Gastrocnemius medialis (tissue), 4 donors: Measurements from ENCODE around the gene ADGRD1. TPM values are rescaled to one million over a fixed set of nuclear protein-coding genes. Genes with fewer than 3 reads are reported as not detected.

Experiments
- ATAC-seq, 2 donors: fragments of 150-250 bp; one replicate each; pipeline ENCODE4 v1.9.1; 2016
- DNase-seq, 2 donors: peaks; one replicate each; pipeline ENCODE4 v3.0.0-alpha.2; 2019
- H3K27ac ChIP-seq, 4 donors: fragments of 200-600 bp; sonication (generic); 1 replicate in 1 of 4; 2 replicates in 3 of 4; pipeline ENCODE4 v1.5.1; 2016 to 2018; ENCODE audit warnings: mild to moderate bottlenecking in 2 of 4, moderate library complexity in 1 of 4
- H3K27me3 ChIP-seq, 3 donors: fragments of 200-600 bp; sonication (generic) in 2 of 3; 1 replicate in 1 of 3; 2 replicates in 2 of 3; pipeline versions ENCODE4 v1.5.1 to v1.6.0; 2016 to 2019; ENCODE audit warnings: mild to moderate bottlenecking in 1 of 3, moderate library complexity in 1 of 3
- H3K36me3 ChIP-seq, 2 donors: fragments of 200-600 bp; sonication (generic) in 1 of 2; one replicate each; pipeline ENCODE4 v1.5.1; 2017 to 2018
- H3K4me1 ChIP-seq, 2 donors: fragments of 200-600 bp; sonication (generic) in 1 of 2; one replicate each; pipeline ENCODE4 v1.5.1; 2016 to 2017; ENCODE audit warnings: mild to moderate bottlenecking in 2 of 2
- H3K4me3 ChIP-seq, 4 donors: fragments of 200-600 bp; sonication (generic) in 3 of 4; 1 replicate in 1 of 4; 2 replicates in 3 of 4; pipeline ENCODE4 v1.5.1; 2016 to 2019; ENCODE audit warnings: mild to moderate bottlenecking in 2 of 4
- H3K9me3 ChIP-seq, 3 donors: fragments of 200-600 bp; sonication (generic) in 2 of 3; 1 replicate in 1 of 3; 2 replicates in 2 of 3; pipeline ENCODE4 v1.5.1; 2016 to 2019
- CTCF ChIP-seq, 5 experiments: fragments of 450-650 bp in 3 of 5; fragments of 200-600 bp in 2 of 5; sonication (generic) in 2 of 5; IDR thresholded peaks in 4 of 5; conservative IDR thresholded peaks in 1 of 5; 1 replicate in 4 of 5; 2 replicates in 1 of 5; pipeline ENCODE4 v1.5.1; 2016 to 2019; ENCODE audit warnings: antibody characterized with exemption in 5 of 5, mild to moderate bottlenecking in 3 of 5, moderate library complexity in 3 of 5
- POLR2A ChIP-seq, 2 donors: fragments of 450-650 bp; IDR thresholded peaks; one replicate each; pipeline ENCODE4 v1.6.1; 2017; ENCODE audit warnings: antibody characterized with exemption in 2 of 2, mild to moderate bottlenecking in 2 of 2, moderate library complexity in 2 of 2
- in situ Hi-C, 4 donors: fragments of 200-750 bp; cut with MboI; loops; one replicate each; pipeline versions ENCODE4 v1.15.0 to v1.8.0; 2017; ENCODE audit warnings: low sequenced_read_pairs in 4 of 4
- intact Hi-C: fragments of 100-400 bp; cut with DNase I; formaldehyde crosslinking; loops from one replicate; pipeline ENCODE4 v1.15.1; 2023; ENCODE audit warnings: low total_unique reads
- total RNA-seq, 4 donors: library from RNA; depleted of rRNA; stranded (reverse); fragments of >200 nt; gene quantifications; one replicate each; pipeline versions ENCODE4 v1.1.0 to v1.2.3, GENCODE V29; 2016

Gene ADGRD1
- total RNA-seq, 4 donors from 2014 or later: 5.3 to 9.6 (median 8.2) TPM

DNA sequence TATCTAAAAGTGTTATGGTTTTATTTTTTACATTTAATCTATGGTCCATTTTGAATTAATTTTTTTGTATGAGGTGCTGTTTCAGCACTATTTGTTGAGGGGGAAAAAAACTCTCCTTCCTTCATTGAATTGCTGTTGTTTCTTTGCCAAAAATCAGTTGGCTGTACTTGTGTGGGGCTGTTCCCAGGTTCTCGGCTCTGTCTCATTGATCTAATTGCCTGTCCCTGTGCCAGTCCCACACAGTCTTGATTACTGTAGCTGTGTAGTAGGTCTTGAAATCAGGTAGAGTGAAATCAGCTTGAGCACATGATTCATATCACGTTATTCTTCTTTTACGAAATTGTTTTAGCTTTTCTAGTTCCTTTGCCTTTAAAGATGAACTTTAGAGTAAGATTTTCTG lies 109.7 kb downstream of the ADGRD1 start:
- no peaks in the 10 kb centered on the region for H3K36me3 ChIP-seq
- no peak overlapping the region for H3K27ac ChIP-seq
- no peaks in the 10 kb centered on the region for H3K4me1 ChIP-seq
- in situ Hi-C loops (no loop called here), intact Hi-C loops (no loop called here)
- DNase-seq (no peak), ATAC-seq (no peak)
- TF ChIP-seq POLR2A (IDR thresholded peaks at IDR 0.05) (no peak), CTCF (IDR thresholded peaks at IDR 0.05 in 4 of 5, conservative IDR thresholded peaks at IDR 0.05 in 1 of 5) (no peak)
- no peaks in the 10 kb centered on the region for H3K27me3 ChIP-seq
- no peak overlapping the region for H3K4me3 ChIP-seq
- no peaks in the 10 kb centered on the region for H3K9me3 ChIP-seq

GRCh38 chr12:131063960-131064359 lies 110.3 kb downstream of the ADGRD1 start:
- Histone ChIP-seq H3K4me1 (no peaks in the 10 kb centered on the region), H3K9me3 (no peaks in the 10 kb centered on the region), H3K27me3 (no peaks in the 10 kb centered on the region), H3K36me3 (no peaks in the 10 kb centered on the region), H3K27ac (no peak overlapping the region), H3K4me3 (no peak overlapping the region)
- ATAC-seq (no peak), DNase-seq (no peak)
- no peak for TF ChIP-seq CTCF (IDR thresholded peaks at IDR 0.05 in 4 of 5, conservative IDR thresholded peaks at IDR 0.05 in 1 of 5)
- TF ChIP-seq POLR2A (IDR thresholded peaks at IDR 0.05): no peak
- in situ Hi-C loops (no loop called here), intact Hi-C loops (no loop called here)

- DNase-seq: no peak
- Histone ChIP-seq H3K36me3 (no peaks in the 10 kb centered on the region), H3K27me3 (no peaks in the 10 kb centered on the region), H3K4me1 (no peaks in the 10 kb centered on the region), H3K9me3 (no peaks in the 10 kb centered on the region), H3K27ac (no peak overlapping the region), H3K4me3 (no peak overlapping the region)
- intact Hi-C loops: no loop called here
- in situ Hi-C loops: no loop called here
- TF ChIP-seq POLR2A (IDR thresholded peaks at IDR 0.05) (no peak), CTCF (IDR thresholded peaks at IDR 0.05 in 4 of 5, conservative IDR thresholded peaks at IDR 0.05 in 1 of 5) (no peak)
- no peak for ATAC-seq
Measured at GRCh38 chr12:131065279-131065678, 111.6 kb downstream of the ADGRD1 start.

GRCh38 chr12:131065801-131066200 lies 112.1 kb downstream of the ADGRD1 start:
- H3K4me1 ChIP-seq: no peaks in the 10 kb centered on the region
- ATAC-seq (no peak), DNase-seq (no peak)
- no peaks in the 10 kb centered on the region for H3K9me3 ChIP-seq
- in situ Hi-C loops: no loop called here
- TF ChIP-seq POLR2A (IDR thresholded peaks at IDR 0.05): no peak
- TF ChIP-seq CTCF (IDR thresholded peaks at IDR 0.05 in 4 of 5, conservative IDR thresholded peaks at IDR 0.05 in 1 of 5): no peak
- no peaks in the 10 kb centered on the region for H3K36me3 ChIP-seq
- H3K27ac ChIP-seq: no peak overlapping the region
- H3K27me3 ChIP-seq: no peaks in the 10 kb centered on the region
- H3K4me3 ChIP-seq: no peak overlapping the region
- intact Hi-C loops: no loop called here

DNA sequence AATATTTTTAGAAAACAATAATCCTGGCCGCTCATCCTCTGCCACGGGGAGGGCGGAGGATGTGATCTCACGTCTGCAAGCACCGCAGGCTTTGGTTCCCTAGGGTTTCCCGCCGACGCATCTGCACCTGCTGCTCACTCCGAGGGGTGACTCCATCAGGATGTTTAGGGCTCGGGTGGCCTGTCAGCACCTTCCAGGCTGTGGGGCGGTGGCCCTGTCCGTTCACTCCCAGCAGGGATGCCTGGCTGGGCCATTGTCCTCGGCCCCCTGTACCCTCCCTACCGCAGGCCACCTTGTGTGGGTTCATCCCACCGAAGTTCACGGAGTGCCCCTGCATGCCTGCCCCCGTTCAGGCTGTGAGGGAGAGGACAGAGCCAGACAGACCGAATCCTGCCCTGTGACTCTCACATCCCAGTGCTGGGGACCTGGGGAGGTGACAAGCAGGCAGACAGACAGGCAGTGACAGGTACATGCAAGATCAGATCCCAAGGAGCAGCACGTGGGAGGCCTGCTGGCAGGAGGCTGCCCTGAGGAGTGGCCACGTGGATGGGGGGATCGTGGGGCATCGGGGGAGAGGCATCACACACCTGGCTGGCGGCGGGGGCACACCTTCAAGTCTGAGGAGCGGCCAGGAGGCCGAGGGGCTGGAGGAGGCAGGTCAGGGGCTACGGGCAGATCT lies 112.6 kb downstream of the ADGRD1 start:
- in situ Hi-C loops (no loop called here), intact Hi-C loops (no loop called here)
- Histone ChIP-seq H3K36me3 (no peaks in the 10 kb centered on the region), H3K27ac (no peak overlapping the region), H3K9me3 (no peaks in the 10 kb centered on the region), H3K27me3 (no peaks in the 10 kb centered on the region), H3K4me1 (no peaks in the 10 kb centered on the region), H3K4me3 (no peak overlapping the region)
- DNase-seq (no peak), ATAC-seq (no peak)
- TF ChIP-seq POLR2A (IDR thresholded peaks at IDR 0.05) (no peak), CTCF (IDR thresholded peaks at IDR 0.05 in 4 of 5, conservative IDR thresholded peaks at IDR 0.05 in 1 of 5) (no peak)
